H1 (cell line): ENCODE measurements around the gene UGT1A7. TPM values are rescaled to one million over a fixed set of nuclear protein-coding genes. Genes with fewer than 3 reads are reported as not detected.

Source experiments
- CTCF ChIA-PET: fragments of 300-600 bp; sonication (Branson Sonifier 250); formaldehyde crosslinking; loops from one replicate; lab custom pipeline; 2021; ENCODE audit not compliant: partially characterized antibody; lab: Charles Lee
- POLR2A ChIA-PET: fragments of 300-600 bp; sonication (Branson Sonifier 250); formaldehyde crosslinking; loops from one replicate; lab custom pipeline; 2021; ENCODE audit warnings: inconsistent platforms; ENCODE audit not compliant: partially characterized antibody; lab: Charles Lee
- DNase-seq, 2 experiments: peaks; one replicate each; pipeline versions ENCODE4 v3.0.0 to v3.0.0-alpha.2; 2010 to 2022; ENCODE audit warnings: low spot score in 2 of 2, low read depth in 1 of 2, mixed read lengths in 1 of 2
- FAIRE-seq: peaks from 2 replicates; lab custom pipeline; 2011; peaks lifted over from hg19 to GRCh38; lab: Jason Lieb, UNC
- H2AFZ ChIP-seq: 2 replicates; pipeline ENCODE4 v1.8.1; 2012; ENCODE audit warnings: low read length, inconsistent platforms
- H2AK5ac ChIP-seq: 2 replicates; pipeline ENCODE4 v1.6.1; 2013; ENCODE audit warnings: low read depth, low read length
- H2BK120ac ChIP-seq: replicated peaks from 2 replicates; pipeline ENCODE3; 2013; ENCODE audit warnings: low read depth, low read length, inconsistent platforms
- H2BK12ac ChIP-seq: 2 replicates; pipeline ENCODE4 v1.6.1; 2013; ENCODE audit warnings: low read depth, low read length
- H2BK15ac ChIP-seq: 2 replicates; pipeline ENCODE4 v1.6.1; 2013; ENCODE audit warnings: low read length
- H2BK20ac ChIP-seq: 2 replicates; pipeline ENCODE4 v1.6.1; 2013; ENCODE audit warnings: low read length
- H2BK5ac ChIP-seq: 2 replicates; pipeline ENCODE4 v1.6.1; 2013; ENCODE audit warnings: low read depth, low read length
- H3K14ac ChIP-seq: 2 replicates; pipeline ENCODE4 v1.6.1; 2013; ENCODE audit warnings: inconsistent platforms; ENCODE audit not compliant: insufficient read length
- H3K18ac ChIP-seq: 2 replicates; pipeline ENCODE4 v1.6.1; 2013; ENCODE audit warnings: low read length; ENCODE audit errors: extremely low read depth
- H3K23ac ChIP-seq: 2 replicates; pipeline ENCODE4 v1.6.1; 2013; ENCODE audit warnings: inconsistent platforms; ENCODE audit not compliant: insufficient read length
- H3K23me2 ChIP-seq: 2 replicates; pipeline ENCODE4 v1.6.1; 2013; ENCODE audit warnings: low read depth, low read length
- H3K27ac ChIP-seq: 2 replicates; pipeline ENCODE4 v1.6.1; 2011; ENCODE audit warnings: low read depth, low read length, inconsistent platforms
- H3K27me3 ChIP-seq, 4 experiments: replicated peaks in 1 of 4; 1 replicate in 1 of 4; 2 replicates in 3 of 4; pipeline versions ENCODE4 v1.6.1 to v1.8.1; 2011 to 2013; ENCODE audit warnings: low read length in 3 of 4, mild to moderate bottlenecking in 3 of 4, inconsistent platforms in 2 of 4, mixed read lengths in 2 of 4, moderate library complexity in 1 of 4; ENCODE audit not compliant: control insufficient read depth in 3 of 4, insufficient read depth in 3 of 4; ENCODE audit errors: extremely low read depth in 1 of 4
- H3K36me3 ChIP-seq, 4 experiments: 2 replicates each; pipeline versions ENCODE4 v1.6.1 to v1.8.1; 2011 to 2013; ENCODE audit warnings: mild to moderate bottlenecking in 4 of 4, low read length in 3 of 4, moderate library complexity in 2 of 4, control low read depth in 1 of 4, inconsistent platforms in 1 of 4; ENCODE audit not compliant: insufficient read depth in 4 of 4, control insufficient read depth in 2 of 4
- H3K4ac ChIP-seq: replicated peaks from 2 replicates; pipeline ENCODE3; 2013; ENCODE audit warnings: low read length, low read depth, mixed read lengths, inconsistent platforms; ENCODE audit not compliant: insufficient read length
- H3K4me1 ChIP-seq, 4 experiments: replicated peaks in 1 of 4; 1 replicate in 1 of 4; 2 replicates in 3 of 4; pipeline versions ENCODE4 v1.6.1 to v1.8.1; 2011 to 2013; ENCODE audit warnings: low read length in 3 of 4, inconsistent platforms in 2 of 4, mixed read lengths in 1 of 4; ENCODE audit not compliant: insufficient read depth in 4 of 4, control insufficient read depth in 3 of 4
- H3K4me2 ChIP-seq, 2 experiments: 2 replicates each; pipeline versions ENCODE4 v1.6.1 to v1.8.1; 2011 to 2013; ENCODE audit warnings: low read depth in 2 of 2, low read length in 2 of 2, control low read depth in 1 of 2, inconsistent platforms in 1 of 2, mild to moderate bottlenecking in 1 of 2; ENCODE audit not compliant: insufficient read depth in 1 of 2
- H3K4me3 ChIP-seq, 4 experiments: fragments of 200-600, 300-600 bp in 1 of 4; sonication (generic), shearing (Covaris generic), sonication (Bioruptor Twin) in 1 of 4; 2 replicates each; pipeline versions ENCODE4 v1.5.1 to v1.8.1; 2011 to 2016; ENCODE audit warnings: low read length in 4 of 4, low read depth in 3 of 4, control low read depth in 2 of 4, inconsistent platforms in 2 of 4, mild to moderate bottlenecking in 2 of 4, mixed read lengths in 1 of 4, moderate library complexity in 1 of 4; ENCODE audit not compliant: insufficient read depth in 2 of 4; ENCODE audit errors: extremely low read depth in 1 of 4
- H3K56ac ChIP-seq: replicated peaks from 2 replicates; pipeline ENCODE3; 2013; ENCODE audit warnings: low read depth, mild to moderate bottlenecking, mixed read lengths, low read length, inconsistent platforms; ENCODE audit not compliant: insufficient read length
- H3K79me1 ChIP-seq: 2 replicates; pipeline ENCODE4 v1.6.1; 2013; ENCODE audit warnings: low read depth, low read length, control low read depth
- H3K79me2 ChIP-seq, 2 experiments: 2 replicates each; pipeline versions ENCODE4 v1.6.1 to v1.8.1; 2012 to 2013; ENCODE audit warnings: low read length in 2 of 2, mild to moderate bottlenecking in 2 of 2, inconsistent platforms in 1 of 2; ENCODE audit not compliant: insufficient read depth in 2 of 2, control insufficient read depth in 1 of 2
- H3K9ac ChIP-seq, 4 experiments: replicated peaks in 1 of 4; 1 replicate in 1 of 4; 2 replicates in 3 of 4; pipeline versions ENCODE4 v1.6.1 to v1.8.1; 2011 to 2013; ENCODE audit warnings: low read depth in 3 of 4, low read length in 3 of 4, control low read depth in 2 of 4, mild to moderate bottlenecking in 2 of 4, moderate library complexity in 2 of 4, inconsistent platforms in 1 of 4; ENCODE audit errors: extremely low read depth in 1 of 4
- H3K9me3 ChIP-seq, 2 experiments: 2 replicates each; pipeline versions ENCODE4 v1.6.1 to v1.8.1; 2012 to 2013; ENCODE audit warnings: mild to moderate bottlenecking in 2 of 2, moderate library complexity in 2 of 2, control low read depth in 1 of 2, inconsistent platforms in 1 of 2, low read depth in 1 of 2, low read length in 1 of 2, mixed read lengths in 1 of 2; ENCODE audit not compliant: insufficient read depth in 2 of 2
- H4K20me1 ChIP-seq, 2 experiments: replicated peaks in 1 of 2; 2 replicates each; pipeline versions ENCODE3 to v1.8.1; 2011 to 2013; ENCODE audit warnings: inconsistent platforms in 2 of 2, low read length in 2 of 2, mild to moderate bottlenecking in 1 of 2; ENCODE audit not compliant: insufficient read depth in 2 of 2, control insufficient read depth in 1 of 2
- H4K5ac ChIP-seq: 2 replicates; pipeline ENCODE4 v1.6.1; 2013; ENCODE audit warnings: low read length, low read depth, mixed read lengths, inconsistent platforms; ENCODE audit not compliant: insufficient read length
- H4K8ac ChIP-seq: 2 replicates; pipeline ENCODE4 v1.8.0; 2013; ENCODE audit warnings: mild to moderate bottlenecking, moderate library complexity, low read length, inconsistent platforms; ENCODE audit not compliant: insufficient read depth; ENCODE audit errors: extremely low read depth
- H4K91ac ChIP-seq: replicated peaks from 2 replicates; pipeline ENCODE3; 2013; ENCODE audit warnings: low read length, mixed read lengths, inconsistent platforms; ENCODE audit not compliant: insufficient read length
- ASH2L ChIP-seq: fragments of 200-600, 300-600 bp; sonication (generic); IDR thresholded peaks from one replicate; pipeline ENCODE4 v1.7.1; 2017; ENCODE audit warnings: low read length
- CTBP2 ChIP-seq: IDR thresholded peaks from 2 replicates; pipeline ENCODE4 v1.7.0; 2011; ENCODE audit warnings: borderline replicate concordance, mild to moderate bottlenecking, moderate library complexity, mixed read lengths, low read length; ENCODE audit not compliant: insufficient read depth, insufficient read length
- EGR1 ChIP-seq: IDR thresholded peaks from 2 replicates; pipeline ENCODE4 v1.6.1; 2011; ENCODE audit warnings: low read depth, low read length, borderline replicate concordance
- JUND ChIP-seq: IDR thresholded peaks from 2 replicates; pipeline ENCODE4 v1.6.1; 2011; ENCODE audit warnings: mild to moderate bottlenecking, improper control_type of control experiment, low read length
- PHF8 ChIP-seq: fragments of 200-600 bp; sonication (generic); conservative IDR thresholded peaks from 2 replicates; pipeline ENCODE4 v1.7.1; 2012; ENCODE audit warnings: low read depth, mild to moderate bottlenecking, inconsistent platforms, low read length, moderate library complexity
- POLR2A ChIP-seq, 2 experiments: IDR thresholded peaks; 1 replicate in 1 of 2; 2 replicates in 1 of 2; pipeline ENCODE4 v1.6.1; 2011; ENCODE audit warnings: low read depth in 2 of 2, low read length in 2 of 2, mild to moderate bottlenecking in 2 of 2; ENCODE audit errors: control extremely low read depth in 1 of 2
- RAD21 ChIP-seq, 2 experiments: IDR thresholded peaks in 1 of 2; conservative IDR thresholded peaks in 1 of 2; 2 replicates each; pipeline ENCODE4 v1.6.1; 2011; ENCODE audit warnings: low read depth in 2 of 2, low read length in 2 of 2, improper control_type of control experiment in 1 of 2, inconsistent platforms in 1 of 2, mild to moderate bottlenecking in 1 of 2, moderate library complexity in 1 of 2
- whole genome bisulfite sequencing, 2 experiments: shearing (Covaris generic) in 1 of 2; methylation state at CpG; one replicate each; pipeline versions ENCODE4 v1.1.6 to v1.1.7; 2013 to 2015; ENCODE audit warnings: low lambda C conversion rate in 2 of 2, mixed read lengths in 2 of 2, inconsistent platforms in 1 of 2, low coverage in 1 of 2, missing lambda C conversion rate in 1 of 2; ENCODE audit not compliant: insufficient replicate concordance in 2 of 2, insufficient coverage in 1 of 2, insufficient read length in 1 of 2; ENCODE audit errors: extremely low coverage in 1 of 2, missing lambda C conversion rate in 1 of 2; 5-methylcytosine and 5-hydroxymethylcytosine counted together
- polyA plus RNA-seq, 7 experiments: library from polyadenylated mRNA; depleted of rRNA in 3 of 7; stranded (reverse) in 5 of 7; unstranded in 2 of 7; fragments of >200 nt in 5 of 7; fragments of 200-250 nt in 2 of 7; gene quantifications; 1 replicate in 5 of 7; 2 replicates in 1 of 7; 4 replicates in 1 of 7; pipeline versions ENCODE4 v1.2.1 to v1.2.3, GENCODE V29; 2011 to 2013; ENCODE audit warnings: missing spikeins in 2 of 7, mixed read lengths in 2 of 7
- total RNA-seq: library from RNA; stranded (reverse); fragmentation: NEBNext Ultra II Directional; extraction: Animal tissue kit (Norgen Biotek cat#: 25700); gene quantifications from 2 replicates; pipeline ENCODE4 v1.2.1, GENCODE V29; 2021
- TF ChIP-seq, protein P1 (sequence below), 3 experiments: IDR thresholded peaks; 1 replicate in 2 of 3; 2 replicates in 1 of 3; pipeline versions ENCODE4 v1.5.1 to v1.6.1; 2011; ENCODE audit warnings: low read length in 3 of 3, mild to moderate bottlenecking in 3 of 3, inconsistent platforms in 2 of 3, low read depth in 1 of 3, moderate library complexity in 1 of 3; ENCODE audit not compliant: insufficient read depth in 1 of 3; ENCODE audit errors: control extremely low read depth in 1 of 3
- TF ChIP-seq, protein P2 (sequence below): IDR thresholded peaks from 2 replicates; pipeline ENCODE4 v1.6.1; 2011; ENCODE audit warnings: low read length, improper control_type of control experiment

Gene UGT1A7
- total and polyA plus RNA-seq, 2 of the 8 experiments (the other 6 are each of a cell fraction or from before 2014, with no cell fraction given), result not detected

DNA sequence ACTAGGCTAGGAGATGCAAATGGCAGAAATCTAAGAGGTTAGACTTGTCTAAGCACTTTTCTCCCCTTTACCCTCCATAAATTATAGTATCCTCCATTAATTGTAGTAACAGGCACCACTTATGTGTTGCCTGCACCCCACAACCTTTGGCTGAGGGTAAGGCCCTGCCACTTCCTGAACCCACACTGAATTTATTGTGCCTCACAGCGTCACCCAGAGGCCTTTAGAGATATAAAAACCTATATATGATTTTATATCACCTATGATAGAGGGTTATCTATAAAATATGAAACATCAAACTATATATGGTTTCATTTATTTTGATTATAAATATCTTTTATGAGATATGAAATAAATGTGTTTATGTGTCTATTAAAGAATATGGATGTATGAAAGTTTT, 7.4 kb upstream of the UGT1A7 start:
- no peaks in the 10 kb centered on the region for H3K27me3 ChIP-seq
- H3K9ac ChIP-seq, result no peak overlapping the region
- H4K8ac ChIP-seq, result no peak overlapping the region
- H3K23me2 ChIP-seq, result no peaks in the 10 kb centered on the region
- no peak overlapping the region for H3K4me2 ChIP-seq
- H4K5ac ChIP-seq, result no peak overlapping the region
- H2BK120ac ChIP-seq, result no peak overlapping the region
- no peak overlapping the region for H3K18ac ChIP-seq
- no peak overlapping the region for H2AFZ ChIP-seq
- TF ChIP-seq JUND (no peak), POLR2A (IDR thresholded peaks at IDR 0.05; ENCODE audit: control extremely low read depth in 1 of 2, low read depth in 2 of 2, low read length in 2 of 2) (no peak), RAD21 (IDR thresholded peaks at IDR 0.05 in 1 of 2, conservative IDR thresholded peaks at IDR 0.05 in 1 of 2; ENCODE audit: low read depth in 2 of 2, low read length in 2 of 2) (0 out of 4 replicates have a peak, but pooled peaks have one; percentile 8 to 11), ASH2L (no peak), EGR1 (no peak), CTBP2 (no peak), PHF8 (no peak)
- TF ChIP-seq, protein P1, sequence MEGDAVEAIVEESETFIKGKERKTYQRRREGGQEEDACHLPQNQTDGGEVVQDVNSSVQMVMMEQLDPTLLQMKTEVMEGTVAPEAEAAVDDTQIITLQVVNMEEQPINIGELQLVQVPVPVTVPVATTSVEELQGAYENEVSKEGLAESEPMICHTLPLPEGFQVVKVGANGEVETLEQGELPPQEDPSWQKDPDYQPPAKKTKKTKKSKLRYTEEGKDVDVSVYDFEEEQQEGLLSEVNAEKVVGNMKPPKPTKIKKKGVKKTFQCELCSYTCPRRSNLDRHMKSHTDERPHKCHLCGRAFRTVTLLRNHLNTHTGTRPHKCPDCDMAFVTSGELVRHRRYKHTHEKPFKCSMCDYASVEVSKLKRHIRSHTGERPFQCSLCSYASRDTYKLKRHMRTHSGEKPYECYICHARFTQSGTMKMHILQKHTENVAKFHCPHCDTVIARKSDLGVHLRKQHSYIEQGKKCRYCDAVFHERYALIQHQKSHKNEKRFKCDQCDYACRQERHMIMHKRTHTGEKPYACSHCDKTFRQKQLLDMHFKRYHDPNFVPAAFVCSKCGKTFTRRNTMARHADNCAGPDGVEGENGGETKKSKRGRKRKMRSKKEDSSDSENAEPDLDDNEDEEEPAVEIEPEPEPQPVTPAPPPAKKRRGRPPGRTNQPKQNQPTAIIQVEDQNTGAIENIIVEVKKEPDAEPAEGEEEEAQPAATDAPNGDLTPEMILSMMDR (IDR thresholded peaks at IDR 0.05; ENCODE audit: control extremely low read depth in 1 of 3, insufficient read depth in 1 of 3, low read depth in 1 of 3, low read length in 3 of 3), result no peak
- TF ChIP-seq, protein P2, sequence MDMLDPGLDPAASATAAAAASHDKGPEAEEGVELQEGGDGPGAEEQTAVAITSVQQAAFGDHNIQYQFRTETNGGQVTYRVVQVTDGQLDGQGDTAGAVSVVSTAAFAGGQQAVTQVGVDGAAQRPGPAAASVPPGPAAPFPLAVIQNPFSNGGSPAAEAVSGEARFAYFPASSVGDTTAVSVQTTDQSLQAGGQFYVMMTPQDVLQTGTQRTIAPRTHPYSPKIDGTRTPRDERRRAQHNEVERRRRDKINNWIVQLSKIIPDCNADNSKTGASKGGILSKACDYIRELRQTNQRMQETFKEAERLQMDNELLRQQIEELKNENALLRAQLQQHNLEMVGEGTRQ, result no peak
- no peak for FAIRE-seq
- no peaks in the 10 kb centered on the region for H4K20me1 ChIP-seq
- H3K27ac ChIP-seq, result no peak overlapping the region
- H3K14ac ChIP-seq, result no peak overlapping the region
- no peaks in the 10 kb centered on the region for H3K79me1 ChIP-seq
- H3K36me3 ChIP-seq, result no peaks in the 10 kb centered on the region
- no peak overlapping the region for H2BK20ac ChIP-seq
- H3K56ac ChIP-seq, result no peak overlapping the region
- ChIA-PET CTCF (no interaction called here), POLR2A (no interaction called here)
- no peak overlapping the region for H2BK15ac ChIP-seq
- H3K4me3 ChIP-seq, result no peak overlapping the region
- H2BK5ac ChIP-seq, result no peak overlapping the region
- H4K91ac ChIP-seq, result no peak overlapping the region
- no peak for DNase-seq
- H3K23ac ChIP-seq, result no peak overlapping the region
- no peak overlapping the region for H3K4ac ChIP-seq
- no peaks in the 10 kb centered on the region; a peak in 1 of 7 replicates for H3K4me1 ChIP-seq
- H3K9me3 ChIP-seq, result no peaks in the 10 kb centered on the region
- no peak overlapping the region for H2BK12ac ChIP-seq
- 53% methylated on average over 1 of the region's 1 CpG; no CpG with 5 or more reads in 1 of the 2 experiments for WGBS, 2 experiments
- H2AK5ac ChIP-seq, result no peak overlapping the region
- no peaks in the 10 kb centered on the region for H3K79me2 ChIP-seq
